ENCODE results near the gene ZNHIT2. TPM values are rescaled to one million over a fixed set of nuclear protein-coding genes. Genes with fewer than 3 reads are reported as not detected.

The ZNHIT2 gene
- total RNA-seq, 1 donor from 2014 or later = 21.3 TPM

DNA sequence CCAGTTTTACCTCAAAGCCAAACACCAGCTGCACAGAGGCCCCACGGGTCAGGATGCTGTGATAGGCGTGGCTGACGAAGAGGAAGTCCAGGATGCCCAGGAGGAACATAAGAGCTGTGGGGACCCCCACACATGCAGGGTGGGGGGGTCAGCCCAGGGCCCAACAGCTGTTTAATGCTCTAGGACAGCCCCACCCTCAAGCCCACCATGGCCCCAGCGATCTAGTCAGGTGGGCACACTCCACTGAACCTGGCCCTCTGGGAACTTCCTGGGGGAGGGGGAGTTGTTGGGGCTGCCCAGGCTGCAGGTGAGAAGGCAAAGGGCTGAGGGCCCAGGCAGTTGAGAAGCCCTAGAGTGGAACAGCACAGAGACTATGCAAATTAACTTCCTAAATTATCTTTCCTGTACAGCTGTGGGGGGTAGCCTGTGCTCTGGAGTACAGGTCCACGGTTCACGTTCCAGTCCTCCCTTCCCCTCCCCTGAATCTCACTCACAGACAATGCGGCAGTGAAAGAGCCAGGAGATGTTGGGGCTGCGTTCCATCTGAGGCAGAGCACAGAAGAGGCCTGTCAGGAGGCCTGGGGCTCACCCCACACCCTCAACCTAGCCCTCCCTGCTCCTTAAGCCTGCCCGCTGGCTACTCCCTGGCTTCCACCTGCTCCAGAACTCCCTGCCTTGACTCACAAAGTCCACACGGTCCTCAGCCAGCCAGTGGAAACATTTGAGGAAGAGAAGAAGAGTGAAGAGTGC lies 14.9 kb upstream of the ZNHIT2 start:
- no peaks in the 10 kb centered on the region for H3K27me3 ChIP-seq (ENCODE audit: control insufficient read depth, insufficient read depth, low read length)
- peaks cover 4% of the 10 kb centered on the region for H3K36me3 ChIP-seq (ENCODE audit: control insufficient read depth, insufficient read depth, low read length)
- TF ChIP-seq, protein P1, sequence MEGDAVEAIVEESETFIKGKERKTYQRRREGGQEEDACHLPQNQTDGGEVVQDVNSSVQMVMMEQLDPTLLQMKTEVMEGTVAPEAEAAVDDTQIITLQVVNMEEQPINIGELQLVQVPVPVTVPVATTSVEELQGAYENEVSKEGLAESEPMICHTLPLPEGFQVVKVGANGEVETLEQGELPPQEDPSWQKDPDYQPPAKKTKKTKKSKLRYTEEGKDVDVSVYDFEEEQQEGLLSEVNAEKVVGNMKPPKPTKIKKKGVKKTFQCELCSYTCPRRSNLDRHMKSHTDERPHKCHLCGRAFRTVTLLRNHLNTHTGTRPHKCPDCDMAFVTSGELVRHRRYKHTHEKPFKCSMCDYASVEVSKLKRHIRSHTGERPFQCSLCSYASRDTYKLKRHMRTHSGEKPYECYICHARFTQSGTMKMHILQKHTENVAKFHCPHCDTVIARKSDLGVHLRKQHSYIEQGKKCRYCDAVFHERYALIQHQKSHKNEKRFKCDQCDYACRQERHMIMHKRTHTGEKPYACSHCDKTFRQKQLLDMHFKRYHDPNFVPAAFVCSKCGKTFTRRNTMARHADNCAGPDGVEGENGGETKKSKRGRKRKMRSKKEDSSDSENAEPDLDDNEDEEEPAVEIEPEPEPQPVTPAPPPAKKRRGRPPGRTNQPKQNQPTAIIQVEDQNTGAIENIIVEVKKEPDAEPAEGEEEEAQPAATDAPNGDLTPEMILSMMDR (IDR thresholded peaks at IDR 0.05; ENCODE audit: insufficient read depth, low read length, poor library complexity, severe bottlenecking) = no peak
- H3K4me3 ChIP-seq (ENCODE audit: low read depth, low read length) = no peak overlapping the region
- DNase-seq (ENCODE audit: low read depth) = no peak

DNA sequence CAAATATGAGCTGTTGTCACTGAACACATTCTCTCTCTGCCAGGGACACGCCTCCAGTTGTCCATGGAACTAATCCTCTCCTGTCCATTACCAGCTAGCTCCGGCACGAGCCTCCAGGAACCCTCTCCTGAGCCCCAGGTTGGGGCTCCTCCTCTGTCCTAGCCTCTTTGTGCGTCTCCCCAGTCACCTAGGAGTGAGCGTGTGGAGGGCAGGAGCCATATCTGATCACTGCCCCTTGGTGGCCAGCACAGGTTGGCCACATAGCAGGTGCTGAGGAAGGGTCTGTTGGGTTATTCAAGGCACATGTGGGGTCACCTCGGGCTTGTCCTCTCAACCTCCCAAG lies 14.4 kb upstream of the ZNHIT2 start:
- Histone ChIP-seq H3K36me3 (ENCODE audit: control insufficient read depth, insufficient read depth, low read length) (peaks cover 4% of the 10 kb centered on the region), H3K4me3 (ENCODE audit: low read depth, low read length) (no peak overlapping the region), H3K27me3 (ENCODE audit: control insufficient read depth, insufficient read depth, low read length) (no peaks in the 10 kb centered on the region)
- no peak for DNase-seq (ENCODE audit: low read depth)
- TF ChIP-seq, protein P1 (IDR thresholded peaks at IDR 0.05; ENCODE audit: insufficient read depth, low read length, poor library complexity, severe bottlenecking) = no peak

DNA sequence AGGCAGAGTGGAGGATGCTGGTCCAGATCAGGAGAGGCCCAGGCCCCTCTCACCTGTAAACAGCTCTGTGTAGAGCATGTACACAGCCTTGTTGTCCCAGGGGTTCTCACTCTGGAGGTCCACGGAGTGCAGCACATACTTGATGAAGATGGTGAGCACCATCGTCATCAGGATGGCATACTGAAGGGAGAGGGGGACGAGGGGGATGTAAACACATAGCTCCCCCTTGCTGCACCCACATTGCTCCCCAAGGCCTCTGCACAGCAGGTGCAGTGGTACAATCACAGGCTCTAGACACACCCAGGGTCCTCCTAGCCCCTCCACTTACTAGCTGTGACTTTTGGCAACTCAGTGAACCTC lies 13.9 kb upstream of the ZNHIT2 start:
- no peak for DNase-seq (ENCODE audit: low read depth)
- Histone ChIP-seq H3K27me3 (ENCODE audit: control insufficient read depth, insufficient read depth, low read length) (no peaks in the 10 kb centered on the region), H3K36me3 (ENCODE audit: control insufficient read depth, insufficient read depth, low read length) (peaks cover 5% of the 10 kb centered on the region), H3K4me3 (ENCODE audit: low read depth, low read length) (no peak overlapping the region)
- TF ChIP-seq, protein P1 (IDR thresholded peaks at IDR 0.05; ENCODE audit: insufficient read depth, low read length, poor library complexity, severe bottlenecking) = no peak

DNA sequence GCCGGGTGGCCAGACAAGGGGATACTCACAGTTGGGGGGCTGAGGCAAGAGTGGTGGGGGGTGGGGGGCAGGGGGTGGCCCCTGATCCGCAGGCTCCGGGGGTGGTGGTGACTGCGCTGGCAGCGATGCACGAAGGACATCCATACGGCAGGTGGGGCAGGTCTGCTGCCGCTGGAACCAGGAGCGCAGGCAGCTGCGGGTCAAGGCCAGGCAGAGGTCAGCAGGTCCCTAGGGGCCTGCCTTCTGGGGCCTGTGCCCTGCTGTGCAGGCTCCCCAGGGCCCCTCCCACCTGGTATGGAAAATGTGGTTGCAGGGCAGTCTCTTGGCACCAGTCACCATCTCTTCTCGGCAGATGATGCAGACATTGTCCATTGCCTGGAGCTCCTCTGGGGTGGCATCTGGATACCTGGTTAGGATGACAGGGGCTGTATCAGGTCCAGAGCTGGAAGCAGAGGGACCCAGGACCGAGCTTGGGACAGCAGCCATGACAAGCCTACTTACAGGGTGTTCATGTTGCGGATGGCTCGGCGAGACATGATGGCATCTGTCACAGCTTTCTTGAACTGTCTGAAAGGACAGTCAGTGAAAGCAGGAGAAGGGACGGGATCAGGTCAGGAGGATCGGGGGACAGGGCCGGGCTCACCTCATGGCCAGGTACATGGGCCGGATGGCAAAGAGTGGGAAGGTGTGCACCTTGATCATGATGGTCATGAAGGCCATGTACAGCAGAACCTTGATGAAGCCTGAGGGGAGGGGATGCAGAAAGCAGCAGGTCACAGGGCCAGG lies 13.3 kb upstream of the ZNHIT2 start:
- peaks cover 5% of the 10 kb centered on the region for H3K36me3 ChIP-seq (ENCODE audit: control insufficient read depth, insufficient read depth, low read length)
- H3K4me3 ChIP-seq (ENCODE audit: low read depth, low read length) = no peak overlapping the region
- no peaks in the 10 kb centered on the region for H3K27me3 ChIP-seq (ENCODE audit: control insufficient read depth, insufficient read depth, low read length)
- DNase-seq (ENCODE audit: low read depth) = no peak
- TF ChIP-seq, protein P1 (IDR thresholded peaks at IDR 0.05; ENCODE audit: insufficient read depth, low read length, poor library complexity, severe bottlenecking) = no peak

DNA sequence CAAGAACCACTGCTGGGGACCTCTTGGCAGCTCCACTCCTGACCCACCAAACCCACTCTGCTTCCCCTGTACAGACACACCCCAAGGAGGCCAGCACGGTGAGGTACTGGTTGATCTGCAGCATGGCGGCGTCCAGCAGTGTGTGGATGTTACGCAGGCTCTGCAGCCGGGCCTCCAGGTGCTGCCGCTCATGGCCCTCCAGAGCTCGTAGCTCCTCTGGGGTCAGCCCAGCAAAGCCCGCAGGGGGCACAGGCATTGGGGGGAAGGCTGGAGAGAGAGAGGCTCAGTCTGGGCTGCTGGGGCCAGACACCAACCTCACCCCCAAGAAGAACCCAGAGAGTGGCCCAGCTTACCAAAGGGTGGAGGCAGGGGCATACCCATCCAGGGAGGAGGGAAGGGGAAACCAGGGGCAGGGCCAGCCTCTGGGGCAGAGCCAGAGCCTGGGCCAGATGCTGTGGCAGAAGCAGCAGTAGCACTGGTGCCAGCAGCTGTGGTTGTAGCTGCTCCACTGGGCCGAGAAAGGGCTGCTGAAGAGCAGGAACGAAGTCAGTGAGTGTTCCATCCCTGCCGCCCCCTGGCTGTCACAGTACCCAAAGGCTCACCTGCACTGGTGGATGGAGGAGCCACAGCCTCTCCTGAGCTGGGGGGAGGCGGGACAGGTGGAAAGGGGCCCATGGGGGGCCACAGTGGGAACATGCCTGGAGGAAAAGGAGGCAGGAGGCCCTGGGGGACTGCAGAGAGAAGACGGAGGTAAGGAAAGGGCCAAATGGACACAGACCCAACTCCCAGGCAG lies 12.3 kb upstream of the ZNHIT2 start:
- Histone ChIP-seq H3K4me3 (ENCODE audit: low read depth, low read length) (no peak overlapping the region), H3K36me3 (ENCODE audit: control insufficient read depth, insufficient read depth, low read length) (peaks cover 5% of the 10 kb centered on the region), H3K27me3 (ENCODE audit: control insufficient read depth, insufficient read depth, low read length) (no peaks in the 10 kb centered on the region)
- DNase-seq (ENCODE audit: low read depth) = no peak
- TF ChIP-seq, protein P1 (IDR thresholded peaks at IDR 0.05; ENCODE audit: insufficient read depth, low read length, poor library complexity, severe bottlenecking) = no peak
